Transverse colon (tissue), 4 donors: ENCODE results near the gene CLEC3B. TPM values are rescaled to one million over a fixed set of nuclear protein-coding genes. Genes with fewer than 3 reads are reported as not detected.

Experiments used
- DNase-seq: peaks from one replicate; pipeline ENCODE4 v3.0.0-alpha.2; 2019
- H3K27ac ChIP-seq, 4 donors: fragments of 200-600 bp; sonication (generic); 2 replicates each; pipeline ENCODE4 v1.5.1; 2016 to 2018; ENCODE audit warnings: inconsistent platforms in 4 of 4
- H3K27me3 ChIP-seq: fragments of 200-600 bp; sonication (generic); 2 replicates; pipeline ENCODE4 v1.5.1; 2017; ENCODE audit warnings: inconsistent platforms
- H3K36me3 ChIP-seq, 4 donors: fragments of 200-600 bp; sonication (generic); 2 replicates each; pipeline ENCODE4 v1.5.1; 2017 to 2019; ENCODE audit warnings: inconsistent platforms in 4 of 4
- H3K4me1 ChIP-seq, 4 donors: fragments of 200-600 bp; sonication (generic); 2 replicates each; pipeline ENCODE4 v1.5.1; 2017 to 2020; ENCODE audit warnings: inconsistent platforms in 4 of 4
- H3K4me3 ChIP-seq, 4 donors: fragments of 200-600 bp; sonication (generic); 1 replicate in 1 of 4; 2 replicates in 3 of 4; pipeline versions ENCODE4 v1.5.1 to v1.6.1; 2017 to 2019; ENCODE audit warnings: inconsistent platforms in 4 of 4
- H3K9me3 ChIP-seq, 2 donors: fragments of 200-600 bp; sonication (generic); 2 replicates each; pipeline ENCODE4 v1.5.1; 2017 to 2019; ENCODE audit warnings: inconsistent platforms in 2 of 2
- CTCF ChIP-seq, 5 experiments: fragments of 200-600 bp in 3 of 5; fragments of 450-650 bp in 2 of 5; sonication (generic) in 3 of 5; IDR thresholded peaks; 1 replicate in 2 of 5; 2 replicates in 3 of 5; pipeline ENCODE4 v1.5.1; 2016 to 2017; ENCODE audit warnings: antibody characterized with exemption in 5 of 5, inconsistent platforms in 3 of 5, mild to moderate bottlenecking in 2 of 5, moderate library complexity in 1 of 5
- EP300 ChIP-seq: sonication (generic); formaldehyde crosslinking; IDR thresholded peaks from one replicate; pipeline ENCODE4 v1.6.1; 2017; ENCODE audit warnings: antibody characterized with exemption, low read depth
- POLR2A ChIP-seq: fragments of 450-650 bp; IDR thresholded peaks from one replicate; pipeline ENCODE4 v1.6.1; 2016; ENCODE audit warnings: antibody characterized with exemption, mild to moderate bottlenecking, moderate library complexity
- POLR2AphosphoS5 ChIP-seq, 3 donors: sonication (generic); formaldehyde crosslinking; IDR thresholded peaks; one replicate each; pipeline ENCODE4 v1.6.1; 2016; ENCODE audit warnings: antibody characterized with exemption in 3 of 3
- WGBS, 2 donors: methylation state at CpG; one replicate each; pipeline ENCODE4 v1.1.5; 2018; ENCODE audit warnings: low coverage in 1 of 2; 5-methylcytosine and 5-hydroxymethylcytosine counted together
- in situ Hi-C, 4 donors: fragments of 200-750 bp; cut with MboI; loops; one replicate each; pipeline versions ENCODE4 v1.15.0 to v1.15.1; 2017; ENCODE audit warnings: low sequenced_read_pairs in 3 of 4, low pct_ligation_motif_present in 1 of 4, low pct_unique_long_range_greater_than_20kb in 1 of 4
- intact Hi-C: fragments of 100-400 bp; cut with DNase I; formaldehyde crosslinking; loops from one replicate; pipeline ENCODE4 v1.15.1; 2023; ENCODE audit warnings: low total_unique reads
- total RNA-seq, 4 donors: library from RNA; depleted of rRNA; stranded (reverse); fragments of >200 nt; gene quantifications; one replicate each; pipeline ENCODE4 v1.1.0, GENCODE V29; 2016

Gene CLEC3B
- total RNA-seq, 4 donors from 2014 or later, result 6.0 to 70.7 (median 16.4) TPM

GRCh38 chr3:44993471-44994205 is 32.5 kb upstream of the CLEC3B start:
- H3K4me3 ChIP-seq, result no peak overlapping the region
- H3K9me3 ChIP-seq, result no peaks in the 10 kb centered on the region
- peaks cover 0 to 9% (median 0%) of the 10 kb centered on the region in 4 donors for H3K36me3 ChIP-seq
- intact Hi-C loops (no loop called here), in situ Hi-C loops (no loop called here)
- no peaks in the 10 kb centered on the region for H3K27me3 ChIP-seq
- H3K27ac ChIP-seq, result peak overlapping the region; percentile 13 to 39 (median 24)
- DNase-seq, result no peak
- TF ChIP-seq CTCF (IDR thresholded peaks at IDR 0.05) (no peak), EP300 (no peak), POLR2AphosphoS5 (IDR thresholded peaks at IDR 0.05) (no peak), POLR2A (no peak)
- H3K4me1 ChIP-seq, result peaks cover 3 to 34% (median 18%) of the 10 kb centered on the region in 4 donors

- Histone ChIP-seq H3K4me1 (peaks cover 3 to 34% (median 18%) of the 10 kb centered on the region in 4 donors), H3K4me3 (no peak overlapping the region), H3K36me3 (peaks cover 0 to 13% (median 0%) of the 10 kb centered on the region in 4 donors), H3K27ac (peak overlapping the region in 3 of 4 donors; percentile 1 to 10 (median 1)), H3K9me3 (no peaks in the 10 kb centered on the region), H3K27me3 (no peaks in the 10 kb centered on the region)
- in situ Hi-C loops, result no loop called here
- no peak for DNase-seq
- 65 to 76% methylated on average over 4 to 8 of the region's 8 CpGs for WGBS, 2 donors
- TF ChIP-seq EP300 (no peak), POLR2AphosphoS5 (IDR thresholded peaks at IDR 0.05) (no peak), CTCF (IDR thresholded peaks at IDR 0.05) (no peak), POLR2A (no peak)
- intact Hi-C loops, result no loop called here
Measured at GRCh38 chr3:44995142-44995770, 30.8 kb upstream of the CLEC3B start.

GRCh38 chr3:44996556-44996969 is 29.5 kb upstream of the CLEC3B start:
- in situ Hi-C loops, result no loop called here
- intact Hi-C loops, result no loop called here
- Histone ChIP-seq H3K36me3 (peaks cover 0 to 17% (median 3%) of the 10 kb centered on the region in 4 donors), H3K27me3 (no peaks in the 10 kb centered on the region), H3K9me3 (no peaks in the 10 kb centered on the region), H3K27ac (no peak overlapping the region), H3K4me1 (peaks cover 3 to 34% (median 18%) of the 10 kb centered on the region in 4 donors), H3K4me3 (no peak overlapping the region)
- no peak for DNase-seq
- WGBS, 2 donors, result 45 to 50% methylated on average over 1 to 3 of the region's 3 CpGs
- TF ChIP-seq POLR2AphosphoS5 (IDR thresholded peaks at IDR 0.05) (no peak), CTCF (IDR thresholded peaks at IDR 0.05) (no peak), EP300 (no peak), POLR2A (no peak)

- H3K27ac ChIP-seq, result no peak overlapping the region
- 58 to 65% methylated on average over 2 of the region's 2 CpGs for WGBS, 2 donors
- intact Hi-C loops, result no loop called here
- TF ChIP-seq CTCF (IDR thresholded peaks at IDR 0.05) (no peak), EP300 (no peak), POLR2A (no peak), POLR2AphosphoS5 (IDR thresholded peaks at IDR 0.05) (no peak)
- in situ Hi-C loops, result no loop called here
- H3K9me3 ChIP-seq, result no peaks in the 10 kb centered on the region
- peaks cover 0 to 21% (median 6%) of the 10 kb centered on the region in 4 donors for H3K36me3 ChIP-seq
- DNase-seq, result peak; percentile 32
- H3K4me1 ChIP-seq, result peaks cover 3 to 14% (median 12%) of the 10 kb centered on the region in 4 donors
- no peaks in the 10 kb centered on the region for H3K27me3 ChIP-seq
- H3K4me3 ChIP-seq, result no peak overlapping the region
Measured at GRCh38 chr3:44999782-45000181, 26.3 kb upstream of the CLEC3B start.
